CD14-positive monocyte (primary cell): ENCODE results near the gene DHX29. TPM values are rescaled to one million over a fixed set of nuclear protein-coding genes. Genes with fewer than 3 reads are reported as not detected.

Experiments
- DNase-seq, 3 donors: peaks; one replicate each; pipeline ENCODE4 v3.0.0-alpha.2; 2011 to 2022
- H2AFZ ChIP-seq: 2 replicates; pipeline ENCODE4 v1.6.0; 2012; ENCODE audit warnings: mild to moderate bottlenecking, low read depth, low read length, inconsistent platforms; ENCODE audit not compliant: insufficient read depth, poor library complexity, severe bottlenecking
- H3K27ac ChIP-seq, 2 donors: 1 replicate in 1 of 2; 2 replicates in 1 of 2; pipeline ENCODE4 v1.5.1; 2012 to 2013; ENCODE audit warnings: low read length in 2 of 2, control low read depth in 1 of 2, inconsistent platforms in 1 of 2, low read depth in 1 of 2, mild to moderate bottlenecking in 1 of 2
- H3K27me3 ChIP-seq, 2 donors: one replicate each; pipeline versions ENCODE4 v1.6.0 to v1.6.1; 2011 to 2013; ENCODE audit warnings: low read length in 2 of 2; ENCODE audit not compliant: control insufficient read depth in 2 of 2, insufficient read depth in 2 of 2
- H3K36me3 ChIP-seq, 2 donors: replicated peaks in 1 of 2; 1 replicate in 1 of 2; 2 replicates in 1 of 2; pipeline versions ENCODE4 v1.5.1 to v1.6.1; 2012 to 2013; ENCODE audit warnings: low read length in 2 of 2, control low read depth in 1 of 2, inconsistent platforms in 1 of 2, mild to moderate bottlenecking in 1 of 2; ENCODE audit not compliant: insufficient read depth in 2 of 2, control insufficient read depth in 1 of 2
- H3K4me1 ChIP-seq, 2 donors: 1 replicate in 1 of 2; 2 replicates in 1 of 2; pipeline versions ENCODE4 v1.5.1 to v1.6.1; 2012 to 2013; ENCODE audit warnings: low read length in 2 of 2, control low read depth in 1 of 2, inconsistent platforms in 1 of 2, mild to moderate bottlenecking in 1 of 2, moderate library complexity in 1 of 2; ENCODE audit not compliant: insufficient read depth in 2 of 2, control insufficient read depth in 1 of 2
- H3K4me2 ChIP-seq: replicated peaks from 2 replicates; pipeline ENCODE3; 2012; ENCODE audit warnings: low read length, moderate library complexity, mild to moderate bottlenecking; ENCODE audit not compliant: poor library complexity, severe bottlenecking; ENCODE audit errors: extremely low read depth
- H3K4me3 ChIP-seq, 3 experiments: fragments of 200-600 bp in 1 of 3; sonication (generic) in 1 of 3; replicated peaks in 1 of 3; 1 replicate in 2 of 3; 2 replicates in 1 of 3; pipeline ENCODE4 v1.5.1; 2011 to 2013; ENCODE audit warnings: low read length in 3 of 3, mild to moderate bottlenecking in 3 of 3, control low read depth in 2 of 3, low read depth in 2 of 3, inconsistent platforms in 1 of 3, moderate library complexity in 1 of 3
- H3K79me2 ChIP-seq: 2 replicates; pipeline ENCODE4 v1.6.0; 2012; ENCODE audit warnings: mild to moderate bottlenecking, control low read depth, inconsistent platforms, low read length, moderate library complexity; ENCODE audit not compliant: insufficient read depth
- H3K9ac ChIP-seq: 2 replicates; pipeline ENCODE4 v1.6.0; 2017; ENCODE audit warnings: low read length, mild to moderate bottlenecking; ENCODE audit not compliant: insufficient read depth, poor library complexity, severe bottlenecking
- H3K9me3 ChIP-seq, 2 donors: replicated peaks in 1 of 2; 1 replicate in 1 of 2; 2 replicates in 1 of 2; pipeline versions ENCODE4 v1.5.1 to v1.6.1; 2012 to 2013; ENCODE audit warnings: low read length in 2 of 2, control low read depth in 1 of 2; ENCODE audit not compliant: control insufficient read depth in 1 of 2, insufficient read depth in 1 of 2
- H4K20me1 ChIP-seq: 2 replicates; pipeline ENCODE4 v1.6.0; 2012; ENCODE audit warnings: mild to moderate bottlenecking, low read length, control low read depth, moderate library complexity; ENCODE audit not compliant: insufficient read depth
- H3K27ac Mint-ChIP-seq, 7 donors: one replicate each; pipeline ENCODE4 v1.8.0; 2020; ENCODE audit warnings: mild to moderate bottlenecking in 7 of 7, mixed read lengths in 7 of 7, moderate library complexity in 6 of 7, inconsistent platforms in 2 of 7
- H3K27me3 Mint-ChIP-seq, 3 donors: one replicate each; pipeline ENCODE4 v1.8.0; 2021 to 2022; ENCODE audit warnings: low read depth in 3 of 3, mild to moderate bottlenecking in 3 of 3, mixed read lengths in 3 of 3, moderate library complexity in 3 of 3, inconsistent platforms in 1 of 3
- H3K36me3 Mint-ChIP-seq, 2 donors: one replicate each; pipeline ENCODE4 v1.8.0; 2020; ENCODE audit warnings: mixed read lengths in 2 of 2, inconsistent platforms in 1 of 2, mild to moderate bottlenecking in 1 of 2
- H3K4me1 Mint-ChIP-seq: one replicate; pipeline ENCODE4 v1.8.0; 2020; ENCODE audit warnings: mild to moderate bottlenecking, mixed read lengths
- H3K4me3 Mint-ChIP-seq, 2 donors: one replicate each; pipeline ENCODE4 v1.8.0; 2020; ENCODE audit warnings: mild to moderate bottlenecking in 2 of 2, mixed read lengths in 2 of 2, moderate library complexity in 1 of 2
- H3K9me3 Mint-ChIP-seq, 7 donors: one replicate each; pipeline ENCODE4 v1.8.0; 2020 to 2022; ENCODE audit warnings: mixed read lengths in 7 of 7, mild to moderate bottlenecking in 6 of 7, moderate library complexity in 6 of 7, inconsistent platforms in 2 of 7
- CTCF ChIP-seq: fragments of 200-600 bp; IDR thresholded peaks from one replicate; pipeline ENCODE4 v1.8.0; 2022; ENCODE audit warnings: antibody characterized with exemption, mild to moderate bottlenecking
- WGBS: methylation state at CpG from one replicate; pipeline ENCODE4 v1.1.5; 2013; ENCODE audit warnings: missing lambda C conversion rate; ENCODE audit not compliant: insufficient coverage; 5-methylcytosine and 5-hydroxymethylcytosine counted together
- intact Hi-C, 2 donors: fragments of 100-400 bp; cut with micrococcal nuclease; formaldehyde crosslinking; loops; one replicate each; pipeline versions ENCODE4 v1.15.0 to v1.15.1; 2023
- polyA plus RNA-seq, 3 donors: library from polyadenylated mRNA; depleted of rRNA in 1 of 3; unstranded in 2 of 3; stranded (reverse) in 1 of 3; fragments of 300-500 nt in 2 of 3; fragments of >200 nt in 1 of 3; fragmentation: Illumina TruSeq in 2 of 3; gene quantifications; 1 replicate in 2 of 3; 2 replicates in 1 of 3; pipeline ENCODE4 v1.2.3, GENCODE V29; 2012 to 2021

Gene DHX29
- polyA plus RNA-seq, 3 donors, result 5.2 to 15.9 (median 9.7) TPM

- intact Hi-C loops, result no loop called here
- Mint-ChIP-seq H3K36me3 (peaks cover 73 to 92% of the 10 kb centered on the region in 2 donors), H3K9me3 (peaks cover 0 to 5% (median 2%) of the 10 kb centered on the region in 7 donors)
Measured at GRCh38 chr5:55350754-55351153, 43.3 kb upstream of the DHX29 start.

DNA sequence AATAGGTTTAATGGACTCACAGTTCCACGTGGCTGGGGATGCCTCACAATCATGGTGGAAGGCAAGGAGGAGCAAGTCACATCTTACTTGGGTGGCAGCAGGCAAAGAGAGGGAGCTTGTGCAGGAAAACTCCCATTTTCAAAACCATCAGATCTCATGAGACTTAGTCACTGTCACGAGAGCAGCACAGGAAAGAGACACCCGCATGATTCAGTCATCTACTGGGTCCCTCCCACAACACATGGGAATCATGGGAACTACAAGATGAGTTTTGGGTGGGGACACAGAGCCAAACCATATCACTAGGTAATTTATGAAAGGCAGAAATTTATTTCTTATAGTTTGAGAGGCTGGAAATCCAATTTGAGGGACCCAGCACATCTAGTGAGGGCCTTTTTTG is 40.3 kb upstream of the DHX29 start:
- H3K36me3 ChIP-seq, result peaks cover 89 to 100% of the 10 kb centered on the region in 2 donors
- Mint-ChIP-seq H3K27ac (peak overlapping the region in 1 of 7 donors; percentile 21), H3K9me3 (peaks cover 0 to 5% (median 3%) of the 10 kb centered on the region in 7 donors), H3K36me3 (peaks cover 76 to 86% of the 10 kb centered on the region in 2 donors), H3K4me3 (no peak overlapping the region), H3K4me1 (no peaks in the 10 kb centered on the region), H3K27me3 (no peaks in the 10 kb centered on the region)
- no CpG with 5 or more reads among the region's 3 CpGs for WGBS
- intact Hi-C loops, result no loop called here
- no peak overlapping the region for H3K4me3 ChIP-seq
- no peak overlapping the region for H2AFZ ChIP-seq
- no peaks in the 10 kb centered on the region for H3K79me2 ChIP-seq
- peak in 1 of 3 donors; percentile 24 for DNase-seq
- H3K27me3 ChIP-seq, result no peaks in the 10 kb centered on the region
- no peaks in the 10 kb centered on the region for H3K4me1 ChIP-seq
- H3K4me2 ChIP-seq, result no peak overlapping the region
- no peak overlapping the region for H3K9ac ChIP-seq
- no peaks in the 10 kb centered on the region for H4K20me1 ChIP-seq
- no peak for TF ChIP-seq CTCF
- no peaks in the 10 kb centered on the region for H3K9me3 ChIP-seq
- no peak overlapping the region for H3K27ac ChIP-seq

More at GRCh38 chr5:55350754-55351153, 43.3 kb upstream of the DHX29 start:
- no peak for TF ChIP-seq CTCF
- no peak overlapping the region for H3K27ac Mint-ChIP-seq
- H3K79me2 ChIP-seq, result no peaks in the 10 kb centered on the region
- no peak overlapping the region for H3K4me3 ChIP-seq
- H4K20me1 ChIP-seq, result no peaks in the 10 kb centered on the region
- H3K4me1 Mint-ChIP-seq, result no peaks in the 10 kb centered on the region
- H3K4me3 Mint-ChIP-seq, result no peak overlapping the region
- no peak for DNase-seq
- H3K9me3 ChIP-seq, result no peaks in the 10 kb centered on the region
- no peak overlapping the region for H2AFZ ChIP-seq
- H3K27ac ChIP-seq, result no peak overlapping the region
- no CpG with 5 or more reads among the region's 1 CpG for WGBS
- H3K4me1 ChIP-seq, result no peaks in the 10 kb centered on the region
- no peak overlapping the region for H3K9ac ChIP-seq
- peaks cover 0 to 2% (median 0%) of the 10 kb centered on the region in 3 donors for H3K27me3 Mint-ChIP-seq
- no peaks in the 10 kb centered on the region for H3K27me3 ChIP-seq
- H3K4me2 ChIP-seq, result no peak overlapping the region
- H3K36me3 ChIP-seq, result peaks cover 96 to 100% of the 10 kb centered on the region in 2 donors
